CD4-positive, alpha-beta T cell (primary cell): ENCODE measurements around the gene ACTL10. TPM values are rescaled to one million over a fixed set of nuclear protein-coding genes. Genes with fewer than 3 reads are reported as not detected.
A peak's percentile ranks its signal among the peaks of the same experiment; 100 is the strongest.

Source experiments
- ATAC-seq: fragments of 200-7000 bp; cut with Tn5 transposase; one replicate; pipeline ENCODE4 v1.10.0; 2022; ENCODE audit warnings: mild to moderate bottlenecking; ENCODE audit not compliant: poor library complexity
- CTCF ChIA-PET: fragments of 350-600 bp; sonication (Branson Sonifier 250); formaldehyde crosslinking; loops from one replicate; lab custom pipeline; 2021; ENCODE audit warnings: antibody characterized with exemption, inconsistent platforms; lab: Charles Lee
- POLR2A ChIA-PET: fragments of 350-600 bp; sonication (Branson Sonifier 250); formaldehyde crosslinking; loops from one replicate; lab custom pipeline; 2021; ENCODE audit warnings: antibody characterized with exemption, inconsistent platforms; lab: Charles Lee
- DNase-seq, 14 experiments: peaks; one replicate each; pipeline ENCODE4 v3.0.0-alpha.2; 2013 to 2020; ENCODE audit warnings: mixed read lengths in 2 of 14
- H3K27ac ChIP-seq, 2 donors: one replicate each; pipeline versions ENCODE4 v1.5.1 to v1.7.0; 2013; ENCODE audit warnings: low read length in 2 of 2, low read depth in 1 of 2, mild to moderate bottlenecking in 1 of 2
- H3K27me3 ChIP-seq, 2 experiments: 1 replicate in 1 of 2; 2 replicates in 1 of 2; pipeline versions ENCODE4 v1.6.1 to v1.7.0; 2013; ENCODE audit warnings: low read length in 2 of 2, control low read depth in 1 of 2, mild to moderate bottlenecking in 1 of 2, moderate library complexity in 1 of 2; ENCODE audit not compliant: insufficient read depth in 2 of 2, control insufficient read depth in 1 of 2
- H3K36me3 ChIP-seq: one replicate; pipeline ENCODE4 v1.6.1; 2013; ENCODE audit warnings: low read length, control low read depth; ENCODE audit not compliant: insufficient read depth
- H3K4me1 ChIP-seq: one replicate; pipeline ENCODE4 v1.6.1; 2013; ENCODE audit warnings: low read length, control low read depth; ENCODE audit not compliant: insufficient read depth
- H3K4me3 ChIP-seq: one replicate; pipeline ENCODE4 v1.5.1; 2013; ENCODE audit warnings: mild to moderate bottlenecking, low read length, moderate library complexity
- H3K9me3 ChIP-seq, 2 experiments: 1 replicate in 1 of 2; 2 replicates in 1 of 2; pipeline versions ENCODE4 v1.6.1 to v1.7.0; 2013; ENCODE audit warnings: low read length in 2 of 2, mild to moderate bottlenecking in 2 of 2, control low read depth in 1 of 2, moderate library complexity in 1 of 2; ENCODE audit not compliant: control insufficient read depth in 1 of 2, insufficient read depth in 1 of 2
- H3K27ac Mint-ChIP-seq: one replicate; pipeline ENCODE4 v1.8.0; 2020; ENCODE audit warnings: mixed read lengths
- H3K27me3 Mint-ChIP-seq: one replicate; pipeline ENCODE4 v1.8.0; 2021; ENCODE audit warnings: mixed read lengths
- H3K36me3 Mint-ChIP-seq: one replicate; pipeline ENCODE4 v1.8.0; 2021; ENCODE audit warnings: low read depth, mixed read lengths
- H3K4me1 Mint-ChIP-seq: one replicate; pipeline ENCODE4 v1.8.0; 2021; ENCODE audit warnings: low read depth, mixed read lengths
- H3K4me3 Mint-ChIP-seq: one replicate; pipeline ENCODE4 v1.8.0; 2020; ENCODE audit warnings: mild to moderate bottlenecking, mixed read lengths
- H3K9me3 Mint-ChIP-seq: one replicate; pipeline ENCODE4 v1.8.0; 2020; ENCODE audit warnings: mixed read lengths
- CTCF ChIP-seq: fragments of 200-600 bp; IDR thresholded peaks from one replicate; pipeline ENCODE4 v1.8.0; 2022; ENCODE audit warnings: antibody characterized with exemption, mild to moderate bottlenecking
- intact Hi-C, 2 experiments: fragments of 100-400 bp; cut with DNase I in 1 of 2; cut with micrococcal nuclease in 1 of 2; formaldehyde crosslinking; loops; one replicate each; pipeline versions ENCODE4 v1.15.1 to v1.9.0; 2023 to 2025; cut with DNase I, micrococcal nuclease
- total RNA-seq, 174 experiments: library from RNA in 2 of 174; stranded (reverse) in 2 of 174; gene quantifications; one replicate each; pipeline ENCODE4 v1.2.3 and lab custom pipeline; 2021 to 2026

Gene ACTL10
- total RNA-seq, 2 experiments from 2014 or later, result 0.28 to 0.55 TPM

- H3K27me3 ChIP-seq, result no peaks in the 10 kb centered on the region
- Mint-ChIP-seq H3K36me3 (no peaks in the 10 kb centered on the region), H3K27me3 (no peaks in the 10 kb centered on the region), H3K4me3 (peak overlapping the region; percentile 6), H3K9me3 (no peaks in the 10 kb centered on the region), H3K4me1 (peaks cover 28% of the 10 kb centered on the region), H3K27ac (no peak overlapping the region)
- H3K27ac ChIP-seq, result no peak overlapping the region
- ChIA-PET CTCF (no interaction called here), POLR2A (interaction anchor here (1.6 to 3.6 kb wide), 2 partner anchors 50 kb away, joined by 7 to 23 read pairs; partner anchors contain the start of gene PXMP4)
- H3K9me3 ChIP-seq, result no peaks in the 10 kb centered on the region
- peaks cover 51% of the 10 kb centered on the region for H3K4me1 ChIP-seq
- DNase-seq (no peak), ATAC-seq (no peak)
- H3K4me3 ChIP-seq, result no peak overlapping the region
- TF ChIP-seq CTCF, result no peak
- no peaks in the 10 kb centered on the region for H3K36me3 ChIP-seq
- intact Hi-C loops, result loop anchor here (2.0 to 10.0 kb wide), 3 partner anchors 65 to 1715 kb away; partner anchors contain the start of genes PDRG1 (in 1 of the 2) and ZNF341 (in 1 of the 2)
Observed at GRCh38 chr20:33669873-33670640, 3.3 kb downstream of the ACTL10 start.

- Histone ChIP-seq H3K27ac (no peak overlapping the region), H3K4me1 (peaks cover 56% of the 10 kb centered on the region), H3K4me3 (no peak overlapping the region), H3K9me3 (no peaks in the 10 kb centered on the region), H3K36me3 (no peaks in the 10 kb centered on the region), H3K27me3 (no peaks in the 10 kb centered on the region)
- Mint-ChIP-seq H3K36me3 (no peaks in the 10 kb centered on the region), H3K4me3 (peak overlapping the region; percentile 51), H3K27ac (peak overlapping the region; percentile 49), H3K4me1 (peaks cover 26% of the 10 kb centered on the region), H3K9me3 (no peaks in the 10 kb centered on the region), H3K27me3 (no peaks in the 10 kb centered on the region)
- no peak for DNase-seq
- POLR2A ChIA-PET, result interaction anchor here (1.6 kb wide), 1 partner anchor 49 kb away, joined by 7 read pairs; the partner anchor contains the start of gene PXMP4
- CTCF ChIA-PET, result no interaction called here
- no peak for TF ChIP-seq CTCF
- no peak for ATAC-seq
- intact Hi-C loops, result no loop called here
Observed at GRCh38 chr20:33670715-33671499, 4.2 kb downstream of the ACTL10 start.

- ChIA-PET POLR2A (interaction anchor here (1.6 kb wide), 1 partner anchor 48 kb away, joined by 7 read pairs; the partner anchor contains the start of gene PXMP4), CTCF (no interaction called here)
- H3K4me3 ChIP-seq, result no peak overlapping the region
- peaks cover 19% of the 10 kb centered on the region for H3K4me1 Mint-ChIP-seq
- H3K27ac ChIP-seq, result no peak overlapping the region
- H3K36me3 ChIP-seq, result no peaks in the 10 kb centered on the region
- H3K4me1 ChIP-seq, result peaks cover 54% of the 10 kb centered on the region
- H3K27ac Mint-ChIP-seq, result peak overlapping the region; percentile 56
- no peaks in the 10 kb centered on the region for H3K27me3 ChIP-seq
- no peak for TF ChIP-seq CTCF
- no peaks in the 10 kb centered on the region for H3K9me3 ChIP-seq
- peak overlapping the region; percentile 86 for H3K4me3 Mint-ChIP-seq
- H3K27me3 Mint-ChIP-seq, result no peaks in the 10 kb centered on the region
- DNase-seq, result no peak
- no peaks in the 10 kb centered on the region for H3K36me3 Mint-ChIP-seq
- intact Hi-C loops, result no loop called here
- ATAC-seq, result no peak
- no peaks in the 10 kb centered on the region for H3K9me3 Mint-ChIP-seq
Observed at GRCh38 chr20:33671573-33672288, 5.0 kb downstream of the ACTL10 start.
